Metanephros (tissue), 1 donor: ENCODE measurements around the gene WDR27. TPM values are rescaled to one million over a fixed set of nuclear protein-coding genes. Genes with fewer than 3 reads are reported as not detected.

Experiments
- total RNA-seq: library from RNA; depleted of rRNA; stranded (reverse); fragments of >200 nt; gene quantifications from one replicate; pipeline ENCODE4 v1.2.3, GENCODE V29; 2014

WDR27 gene
- 71.9 TPM for total RNA-seq

GRCh38 chr6:169701954-169702839, at the start of gene WDR27, which contains the start of gene C6orf120:
TSS of gene WDR27 (minus strand) at chr6:169702029. CDS start at chr6:169689005, 13,024 bp downstream.
TSS of gene C6orf120 (plus strand) at chr6:169702126. CDS start at chr6:169702460, 334 bp downstream.

GRCh38 chr6:169724494-169725124, 22.8 kb upstream of the WDR27 start, which contains the start of gene PHF10:
TSS of gene PHF10 (minus strand) at chr6:169724500. CDS start at chr6:169723931, 569 bp downstream.

Other genes with a start within 250 kb of the WDR27 start
- gene C6orf120, start 97 bp upstream of the WDR27 start, total RNA-seq: 37.2 TPM
- gene PHF10, start 22.5 kb upstream of the WDR27 start, total RNA-seq: 43.2 TPM
- 3.3 TPM for gene DYNLT2, start 49.5 kb upstream of the WDR27 start, total RNA-seq
- gene ERMARD, start 49.6 kb upstream of the WDR27 start, total RNA-seq: 28.4 TPM